ENCODE data around the gene NUP93.
A peak's percentile ranks its signal among the peaks of the same experiment; 100 is the strongest.

The NUP93 gene

GRCh38 chr16:56743840-56744239 lies 13.9 kb downstream of the NUP93 start:
- peak; percentile 82 for DNase-seq (ENCODE audit: low spot score)

- DNase-seq (ENCODE audit: low spot score) = no peak
Measured at GRCh38 chr16:56744996-56745640, 15.2 kb downstream of the NUP93 start.

GRCh38 chr16:56747486-56748045 lies 17.6 kb downstream of the NUP93 start:
- no peak for DNase-seq (ENCODE audit: low spot score)

GRCh38 chr16:56748191-56748590 lies 18.3 kb downstream of the NUP93 start:
- DNase-seq (ENCODE audit: low spot score) = no peak

GRCh38 chr16:56748826-56749225 lies 18.9 kb downstream of the NUP93 start:
- no peak for DNase-seq (ENCODE audit: low spot score)

GRCh38 chr16:56749672-56750491 lies 20.0 kb downstream of the NUP93 start:
- DNase-seq (ENCODE audit: low spot score) = no peak

GRCh38 chr16:56753410-56753809 lies 23.5 kb downstream of the NUP93 start:
- no peak for DNase-seq (ENCODE audit: low spot score)

- DNase-seq (ENCODE audit: low spot score) = no peak
Measured at GRCh38 chr16:56755038-56755437, 25.1 kb downstream of the NUP93 start.

GRCh38 chr16:56758432-56758831 lies 28.5 kb downstream of the NUP93 start:
- DNase-seq (ENCODE audit: low spot score) = no peak

GRCh38 chr16:56758930-56759329 lies 29.0 kb downstream of the NUP93 start:
- no peak for DNase-seq (ENCODE audit: low spot score)

GRCh38 chr16:56763291-56763916 lies 33.5 kb downstream of the NUP93 start:
- DNase-seq (ENCODE audit: low spot score) = no peak

- no peak for DNase-seq (ENCODE audit: low spot score)
Measured at GRCh38 chr16:56764835-56765234, 34.9 kb downstream of the NUP93 start.

GRCh38 chr16:56765949-56766348 lies 36.0 kb downstream of the NUP93 start:
- DNase-seq (ENCODE audit: low spot score) = no peak

- DNase-seq (ENCODE audit: low spot score) = no peak
Measured at GRCh38 chr16:56767024-56767423, 37.1 kb downstream of the NUP93 start.

- DNase-seq (ENCODE audit: low spot score) = no peak
Measured at GRCh38 chr16:56769677-56770076, 39.7 kb downstream of the NUP93 start.

- no peak for DNase-seq (ENCODE audit: low spot score)
Measured at GRCh38 chr16:56771558-56772279, 41.8 kb downstream of the NUP93 start.

- no peak for DNase-seq (ENCODE audit: low spot score)
Measured at GRCh38 chr16:56773532-56773931, 43.6 kb downstream of the NUP93 start.

- no peak for DNase-seq (ENCODE audit: low spot score)
Measured at GRCh38 chr16:56774016-56774680, 44.2 kb downstream of the NUP93 start.

GRCh38 chr16:56775162-56775561 lies 45.2 kb downstream of the NUP93 start:
- no peak for DNase-seq (ENCODE audit: low spot score)

- DNase-seq (ENCODE audit: low spot score) = peak; percentile 22
Measured at GRCh38 chr16:56776562-56776961, 46.6 kb downstream of the NUP93 start.

- DNase-seq (ENCODE audit: low spot score) = peak; percentile 12
Measured at GRCh38 chr16:56777001-56777400, 47.1 kb downstream of the NUP93 start.

- DNase-seq (ENCODE audit: low spot score) = peak; percentile 32
Measured at GRCh38 chr16:56777482-56777881, 47.6 kb downstream of the NUP93 start.
